ENCODE data around the gene DMKN. TPM values are rescaled to one million over a fixed set of nuclear protein-coding genes. Genes with fewer than 3 reads are reported as not detected.

Gene DMKN
- total and polyA plus RNA-seq, 2 donors (not counting 3 experiments of a cell fraction or from before 2014, with no cell fraction given) = not detected

DNA sequence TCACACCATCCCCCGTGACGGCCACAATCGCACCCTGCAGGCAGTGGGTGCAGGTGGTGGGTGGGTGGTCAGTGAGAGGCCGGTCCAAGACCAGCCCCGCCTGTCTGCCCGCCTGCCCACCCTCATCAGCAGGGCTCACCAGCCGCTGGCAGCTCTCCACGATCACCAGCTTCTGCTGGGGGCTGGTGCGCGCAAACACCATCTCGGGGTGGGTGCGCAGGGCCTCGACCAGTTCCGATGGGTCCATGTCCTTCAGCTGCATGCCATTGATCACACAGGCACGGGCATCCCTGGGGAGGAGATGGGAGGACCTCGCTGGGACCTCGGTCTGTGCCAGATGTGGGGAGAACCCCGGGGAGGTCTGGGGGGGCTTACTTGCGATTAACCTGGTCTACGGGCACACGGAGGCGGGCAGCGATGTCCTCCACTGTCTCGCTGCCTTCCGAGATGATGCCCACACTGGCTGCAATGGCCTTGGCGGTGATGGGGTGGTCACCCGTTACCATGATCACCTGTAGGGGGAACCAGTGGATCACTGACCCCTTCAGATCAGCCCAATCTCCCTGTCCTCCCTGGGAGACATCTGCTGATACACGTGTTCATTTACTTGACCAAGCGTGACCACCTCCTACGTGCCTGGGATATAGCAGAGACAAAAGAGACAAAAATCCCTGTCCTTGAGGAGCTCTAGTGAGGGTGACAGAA is 42.0 kb upstream of the DMKN start:
- no peak overlapping the region for H3K9ac ChIP-seq (replicated peaks; ENCODE audit: extremely low read depth, insufficient read depth, low read length)
- no peaks in the 10 kb centered on the region for H3K4me1 ChIP-seq (ENCODE audit: control insufficient read depth, extremely low read depth, insufficient read depth, low read length)
- TF ChIP-seq GATA2 (IDR thresholded peaks at IDR 0.05; ENCODE audit: insufficient read depth, insufficient read length, low read depth, low read length) = no peak
- TF ChIP-seq, protein P1, sequence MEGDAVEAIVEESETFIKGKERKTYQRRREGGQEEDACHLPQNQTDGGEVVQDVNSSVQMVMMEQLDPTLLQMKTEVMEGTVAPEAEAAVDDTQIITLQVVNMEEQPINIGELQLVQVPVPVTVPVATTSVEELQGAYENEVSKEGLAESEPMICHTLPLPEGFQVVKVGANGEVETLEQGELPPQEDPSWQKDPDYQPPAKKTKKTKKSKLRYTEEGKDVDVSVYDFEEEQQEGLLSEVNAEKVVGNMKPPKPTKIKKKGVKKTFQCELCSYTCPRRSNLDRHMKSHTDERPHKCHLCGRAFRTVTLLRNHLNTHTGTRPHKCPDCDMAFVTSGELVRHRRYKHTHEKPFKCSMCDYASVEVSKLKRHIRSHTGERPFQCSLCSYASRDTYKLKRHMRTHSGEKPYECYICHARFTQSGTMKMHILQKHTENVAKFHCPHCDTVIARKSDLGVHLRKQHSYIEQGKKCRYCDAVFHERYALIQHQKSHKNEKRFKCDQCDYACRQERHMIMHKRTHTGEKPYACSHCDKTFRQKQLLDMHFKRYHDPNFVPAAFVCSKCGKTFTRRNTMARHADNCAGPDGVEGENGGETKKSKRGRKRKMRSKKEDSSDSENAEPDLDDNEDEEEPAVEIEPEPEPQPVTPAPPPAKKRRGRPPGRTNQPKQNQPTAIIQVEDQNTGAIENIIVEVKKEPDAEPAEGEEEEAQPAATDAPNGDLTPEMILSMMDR (IDR thresholded peaks at IDR 0.05; ENCODE audit: extremely low read depth in 1 of 2, insufficient read depth in 1 of 2, low read depth in 1 of 2, low read length in 2 of 2) = peak in 1 of 2 donors; percentile 33
- dilution Hi-C loops (cut with MboI; ENCODE audit: extremely low pct_ligation_motif_present, low sequenced_read_pairs) (no loop called here), intact Hi-C loops (cut with micrococcal nuclease) (no loop called here)
- no peak overlapping the region for H3K4me2 ChIP-seq (ENCODE audit: insufficient read depth, low read length)
- no TSS peak for BruUV-seq (replicated peaks)
- peaks cover 0 to 4% of the 10 kb centered on the region in 2 experiments for H3K27me3 ChIP-seq (ENCODE audit: control insufficient read depth in 2 of 2, insufficient read depth in 2 of 2, low read length in 2 of 2)
- ChIA-PET CTCF (interaction anchor here (1.0 to 1.2 kb wide), 3 partner anchors 16 to 203 kb away, joined by 3 read pairs; no protein-coding TSS in a partner anchor), POLR2A (interaction anchor here (0.6 kb wide), 1 partner anchor 151 kb away, joined by 3 read pairs; no protein-coding TSS in a partner anchor)
- no peak for DNase-seq (ENCODE audit: low read depth, low spot score)
- H4K20me1 ChIP-seq (replicated peaks; ENCODE audit: control insufficient read depth, extremely low read depth, insufficient read depth, low read length) = no peaks in the 10 kb centered on the region
- no peaks in the 10 kb centered on the region for H3K79me2 ChIP-seq (ENCODE audit: control insufficient read depth, insufficient read depth, low read length)
- H3K36me3 ChIP-seq (ENCODE audit: control insufficient read depth in 2 of 2, extremely low read depth in 1 of 2, insufficient read depth in 2 of 2, low read length in 2 of 2) = no peaks in the 10 kb centered on the region
- H3K9me1 ChIP-seq (replicated peaks; ENCODE audit: control insufficient read depth, extremely low read depth, insufficient read depth, low read length) = no peaks in the 10 kb centered on the region
- no peak overlapping the region for H3K27ac ChIP-seq (ENCODE audit: insufficient read depth, low read depth, low read length)
- no peak overlapping the region for H2AFZ ChIP-seq (ENCODE audit: low read depth, low read length)
- H3K4me3 ChIP-seq (replicated peaks in 1 of 3; ENCODE audit: insufficient read depth in 1 of 3, low read depth in 1 of 3, low read length in 3 of 3) = no peak overlapping the region
- no peak for FAIRE-seq
- no peaks in the 10 kb centered on the region for H3K9me3 ChIP-seq (replicated peaks; ENCODE audit: control insufficient read depth, insufficient read depth, low read length)

DNA sequence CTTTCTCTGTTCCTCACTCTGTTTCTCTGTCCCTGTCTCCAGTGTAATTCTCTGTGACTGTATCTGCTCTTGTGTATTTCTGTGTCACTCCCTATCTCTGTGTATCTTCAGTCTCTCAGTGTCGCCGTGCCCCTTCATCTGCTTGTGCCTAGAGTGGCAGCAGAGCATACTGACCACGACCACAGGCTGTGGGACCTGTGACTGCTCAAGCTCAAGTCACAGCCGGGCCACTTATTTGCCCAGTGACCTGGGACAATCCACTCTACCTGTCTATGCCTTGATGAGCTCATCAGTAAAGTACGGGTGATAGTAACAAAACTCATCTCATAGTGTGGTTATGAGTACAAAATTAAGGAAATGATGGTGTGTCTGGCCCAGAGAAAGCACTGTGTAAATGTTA is 40.6 kb upstream of the DMKN start:
- no peak overlapping the region for H2AFZ ChIP-seq (ENCODE audit: low read depth, low read length)
- H3K9ac ChIP-seq (replicated peaks; ENCODE audit: extremely low read depth, insufficient read depth, low read length) = no peak overlapping the region
- no peaks in the 10 kb centered on the region for H3K9me3 ChIP-seq (replicated peaks; ENCODE audit: control insufficient read depth, insufficient read depth, low read length)
- no peak overlapping the region for H3K27ac ChIP-seq (ENCODE audit: insufficient read depth, low read depth, low read length)
- H4K20me1 ChIP-seq (replicated peaks; ENCODE audit: control insufficient read depth, extremely low read depth, insufficient read depth, low read length) = no peaks in the 10 kb centered on the region
- TF ChIP-seq JUN (IDR thresholded peaks at IDR 0.05; ENCODE audit: borderline replicate concordance, insufficient read depth, insufficient read length, low read depth) (no peak), MYC (IDR thresholded peaks at IDR 0.05; ENCODE audit: low read depth, low read length) (no peak)
- TF ChIP-seq, protein P1 (IDR thresholded peaks at IDR 0.05; ENCODE audit: extremely low read depth in 1 of 2, insufficient read depth in 1 of 2, low read depth in 1 of 2, low read length in 2 of 2) = no peak
- dilution Hi-C loops (cut with MboI; ENCODE audit: extremely low pct_ligation_motif_present, low sequenced_read_pairs) = no loop called here
- no peak for FAIRE-seq
- H3K4me1 ChIP-seq (ENCODE audit: control insufficient read depth, extremely low read depth, insufficient read depth, low read length) = no peaks in the 10 kb centered on the region
- ChIA-PET POLR2A (no interaction called here), CTCF (no interaction called here)
- peaks cover 0 to 2% of the 10 kb centered on the region in 2 experiments for H3K27me3 ChIP-seq (ENCODE audit: control insufficient read depth in 2 of 2, insufficient read depth in 2 of 2, low read length in 2 of 2)
- no TSS peak for BruUV-seq (replicated peaks)
- no peak overlapping the region for H3K4me3 ChIP-seq (replicated peaks in 1 of 3; ENCODE audit: insufficient read depth in 1 of 3, low read depth in 1 of 3, low read length in 3 of 3)
- no peaks in the 10 kb centered on the region for H3K36me3 ChIP-seq (ENCODE audit: control insufficient read depth in 2 of 2, extremely low read depth in 1 of 2, insufficient read depth in 2 of 2, low read length in 2 of 2)
- no peak for DNase-seq (ENCODE audit: low read depth, low spot score)
- no peaks in the 10 kb centered on the region for H3K9me1 ChIP-seq (replicated peaks; ENCODE audit: control insufficient read depth, extremely low read depth, insufficient read depth, low read length)
- intact Hi-C loops (cut with micrococcal nuclease) = no loop called here
- H3K79me2 ChIP-seq (ENCODE audit: control insufficient read depth, insufficient read depth, low read length) = no peaks in the 10 kb centered on the region
- no peak overlapping the region for H3K4me2 ChIP-seq (ENCODE audit: insufficient read depth, low read length)

All from endothelial cell of umbilical vein (primary cell).